GM12878 (cell line): ENCODE measurements around the gene ADAMTSL2. TPM values are rescaled to one million over a fixed set of nuclear protein-coding genes. Genes with fewer than 3 reads are reported as not detected.

Experiments used
- ATF7 ChIP-seq: fragments of 450-650 bp; IDR thresholded peaks from 2 replicates; pipeline ENCODE4 v1.6.1; 2016; ENCODE audit warnings: low read depth, mild to moderate bottlenecking
- BCL3 ChIP-seq: IDR thresholded peaks from 2 replicates; pipeline ENCODE4 v1.6.1; 2011; ENCODE audit warnings: borderline replicate concordance, low read depth, mild to moderate bottlenecking, moderate library complexity, low read length; ENCODE audit not compliant: insufficient read depth, poor library complexity, severe bottlenecking
- GATAD2B ChIP-seq: fragments of 450-650 bp; conservative IDR thresholded peaks from 2 replicates; pipeline ENCODE4 v1.6.1; 2017; ENCODE audit warnings: low read depth, mild to moderate bottlenecking, moderate library complexity
- HDAC6 ChIP-seq: fragments of 200-600 bp; sonication (generic); IDR thresholded peaks from one replicate; pipeline ENCODE4 v1.8.0; 2017; ENCODE audit warnings: antibody characterized with exemption; ENCODE audit not compliant: unreplicated experiment
- MEF2B ChIP-seq: fragments of 450-650 bp; IDR thresholded peaks from 2 replicates; pipeline ENCODE4 v1.6.1; 2018; ENCODE audit warnings: mild to moderate bottlenecking, moderate library complexity; ENCODE audit not compliant: partially characterized antibody, poor library complexity, severe bottlenecking
- NR2C2 ChIP-seq: IDR thresholded peaks from 2 replicates; pipeline ENCODE4 v1.6.1; 2011; ENCODE audit warnings: borderline replicate concordance, low read depth; ENCODE audit not compliant: control insufficient read depth, insufficient read length
- SMAD1 ChIP-seq: fragments of 450-650 bp; IDR thresholded peaks from 2 replicates; pipeline ENCODE4 v1.6.1; 2018; ENCODE audit warnings: mild to moderate bottlenecking, low read depth; ENCODE audit not compliant: partially characterized antibody
- SP1 ChIP-seq: IDR thresholded peaks from one replicate; pipeline ENCODE4 v1.6.1; 2011; ENCODE audit warnings: low read depth, low read length
- ZBTB33 ChIP-seq: fragments of 450-650 bp; IDR thresholded peaks from 2 replicates; pipeline ENCODE4 v1.6.1; 2017; ENCODE audit warnings: mild to moderate bottlenecking
- ZNF384 ChIP-seq: IDR thresholded peaks from 2 replicates; pipeline ENCODE4 v1.6.1; 2012; ENCODE audit warnings: low read depth, mild to moderate bottlenecking, low read length, improper control_type of control experiment, borderline replicate concordance
- polyA plus RNA-seq, 11 experiments: library from polyadenylated mRNA; depleted of rRNA in 4 of 11; unstranded in 6 of 11; stranded (reverse) in 5 of 11; fragments of >200 nt; fragmentation: Nextera tagmentation in 4 of 11; fragmentation: Illumina TruSeq in 1 of 11; extraction: Ambion mirVana in 4 of 11; extraction: Trizol in 1 of 11; gene quantifications; 1 replicate in 1 of 11; 2 replicates in 10 of 11; pipeline versions ENCODE4 v1.2.1 to v1.2.3, GENCODE V29; 2011 to 2016; ENCODE audit warnings: inconsistent platforms in 2 of 11, missing spikeins in 2 of 11, low read depth in 1 of 11
- total RNA-seq, 4 experiments: library from RNA; depleted of rRNA in 3 of 4; stranded (reverse); fragments of >200 nt in 3 of 4; fragmentation: Illumina TruSeq in 1 of 4; extraction: Trizol in 1 of 4; gene quantifications; 2 replicates each; pipeline versions ENCODE4 v1.2.1 to v1.2.3, GENCODE V29; 2013 to 2021

ADAMTSL2 gene
- total and polyA plus RNA-seq, 10 of the 15 experiments (the other 5 are each of a cell fraction or from before 2014, with no cell fraction given) = 0.07 TPM; not detected in 9

- TF ChIP-seq ZBTB33 (no peak), BCL3 (no peak), MEF2B (no peak), NR2C2 (no peak), SMAD1 (no peak), ATF7 (no peak), HDAC6 (no peak), ZNF384 (no peak), SP1 (no peak), GATAD2B (no peak)
Measured at GRCh38 chr9:133491656-133491925, 42.9 kb upstream of the ADAMTSL2 start (continued).
